ENCODE measurements around the gene TNRC6B. TPM values are rescaled to one million over a fixed set of nuclear protein-coding genes. Genes with fewer than 3 reads are reported as not detected.

Gene TNRC6B
- total RNA-seq, 1 donor from 2014 or later = 26.7 TPM

GRCh38 chr22:40324468-40325305 lies 147.0 kb downstream of the TNRC6B start:
- H3K36me3 ChIP-seq (ENCODE audit: control insufficient read depth, insufficient read depth, low read length) = no peaks in the 10 kb centered on the region
- no peak for DNase-seq (ENCODE audit: low read depth)
- no peak for TF ChIP-seq CTCF (IDR thresholded peaks at IDR 0.05; ENCODE audit: insufficient read depth, low read length, poor library complexity, severe bottlenecking)
- H3K4me3 ChIP-seq (ENCODE audit: low read depth, low read length) = no peak overlapping the region
- H3K27me3 ChIP-seq (ENCODE audit: control insufficient read depth, insufficient read depth, low read length) = no peaks in the 10 kb centered on the region

GRCh38 chr22:40325315-40325714 lies 147.6 kb downstream of the TNRC6B start:
- no peak overlapping the region for H3K4me3 ChIP-seq (ENCODE audit: low read depth, low read length)
- no peak for DNase-seq (ENCODE audit: low read depth)
- H3K36me3 ChIP-seq (ENCODE audit: control insufficient read depth, insufficient read depth, low read length) = no peaks in the 10 kb centered on the region
- TF ChIP-seq CTCF (IDR thresholded peaks at IDR 0.05; ENCODE audit: insufficient read depth, low read length, poor library complexity, severe bottlenecking) = no peak
- H3K27me3 ChIP-seq (ENCODE audit: control insufficient read depth, insufficient read depth, low read length) = no peaks in the 10 kb centered on the region

- Histone ChIP-seq H3K36me3 (ENCODE audit: control insufficient read depth, insufficient read depth, low read length) (no peaks in the 10 kb centered on the region), H3K4me3 (ENCODE audit: low read depth, low read length) (no peak overlapping the region), H3K27me3 (ENCODE audit: control insufficient read depth, insufficient read depth, low read length) (no peaks in the 10 kb centered on the region)
- no peak for TF ChIP-seq CTCF (IDR thresholded peaks at IDR 0.05; ENCODE audit: insufficient read depth, low read length, poor library complexity, severe bottlenecking)
- no peak for DNase-seq (ENCODE audit: low read depth)
These were observed 149.4 kb downstream of the TNRC6B start for GRCh38 chr22:40326905-40327735.

- H3K27me3 ChIP-seq (ENCODE audit: control insufficient read depth, insufficient read depth, low read length) = no peaks in the 10 kb centered on the region
- H3K36me3 ChIP-seq (ENCODE audit: control insufficient read depth, insufficient read depth, low read length) = no peaks in the 10 kb centered on the region
- DNase-seq (ENCODE audit: low read depth) = no peak
- no peak for TF ChIP-seq CTCF (IDR thresholded peaks at IDR 0.05; ENCODE audit: insufficient read depth, low read length, poor library complexity, severe bottlenecking)
- H3K4me3 ChIP-seq (ENCODE audit: low read depth, low read length) = no peak overlapping the region
These were observed 151.1 kb downstream of the TNRC6B start for GRCh38 chr22:40328546-40329456.

- DNase-seq (ENCODE audit: low read depth) = no peak
- H3K36me3 ChIP-seq (ENCODE audit: control insufficient read depth, insufficient read depth, low read length) = no peaks in the 10 kb centered on the region
- no peak for TF ChIP-seq CTCF (IDR thresholded peaks at IDR 0.05; ENCODE audit: insufficient read depth, low read length, poor library complexity, severe bottlenecking)
- H3K27me3 ChIP-seq (ENCODE audit: control insufficient read depth, insufficient read depth, low read length) = no peaks in the 10 kb centered on the region
- no peak overlapping the region for H3K4me3 ChIP-seq (ENCODE audit: low read depth, low read length)
These were observed 151.7 kb downstream of the TNRC6B start for GRCh38 chr22:40329466-40329865.
